ENCODE data around the gene SLC25A14. TPM values are rescaled to one million over a fixed set of nuclear protein-coding genes. Genes with fewer than 3 reads are reported as not detected.
"Not testable (repeated sequence)": the region's sequence is repeated elsewhere in the genome, so short reads cannot be mapped to it uniquely, and the experiment has no call there.

SLC25A14 gene, protein sequence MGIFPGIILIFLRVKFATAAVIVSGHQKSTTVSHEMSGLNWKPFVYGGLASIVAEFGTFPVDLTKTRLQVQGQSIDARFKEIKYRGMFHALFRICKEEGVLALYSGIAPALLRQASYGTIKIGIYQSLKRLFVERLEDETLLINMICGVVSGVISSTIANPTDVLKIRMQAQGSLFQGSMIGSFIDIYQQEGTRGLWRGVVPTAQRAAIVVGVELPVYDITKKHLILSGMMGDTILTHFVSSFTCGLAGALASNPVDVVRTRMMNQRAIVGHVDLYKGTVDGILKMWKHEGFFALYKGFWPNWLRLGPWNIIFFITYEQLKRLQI
- total RNA-seq = 10 to 100 TPM; 10.1 to 11.5 TPM

DNA sequence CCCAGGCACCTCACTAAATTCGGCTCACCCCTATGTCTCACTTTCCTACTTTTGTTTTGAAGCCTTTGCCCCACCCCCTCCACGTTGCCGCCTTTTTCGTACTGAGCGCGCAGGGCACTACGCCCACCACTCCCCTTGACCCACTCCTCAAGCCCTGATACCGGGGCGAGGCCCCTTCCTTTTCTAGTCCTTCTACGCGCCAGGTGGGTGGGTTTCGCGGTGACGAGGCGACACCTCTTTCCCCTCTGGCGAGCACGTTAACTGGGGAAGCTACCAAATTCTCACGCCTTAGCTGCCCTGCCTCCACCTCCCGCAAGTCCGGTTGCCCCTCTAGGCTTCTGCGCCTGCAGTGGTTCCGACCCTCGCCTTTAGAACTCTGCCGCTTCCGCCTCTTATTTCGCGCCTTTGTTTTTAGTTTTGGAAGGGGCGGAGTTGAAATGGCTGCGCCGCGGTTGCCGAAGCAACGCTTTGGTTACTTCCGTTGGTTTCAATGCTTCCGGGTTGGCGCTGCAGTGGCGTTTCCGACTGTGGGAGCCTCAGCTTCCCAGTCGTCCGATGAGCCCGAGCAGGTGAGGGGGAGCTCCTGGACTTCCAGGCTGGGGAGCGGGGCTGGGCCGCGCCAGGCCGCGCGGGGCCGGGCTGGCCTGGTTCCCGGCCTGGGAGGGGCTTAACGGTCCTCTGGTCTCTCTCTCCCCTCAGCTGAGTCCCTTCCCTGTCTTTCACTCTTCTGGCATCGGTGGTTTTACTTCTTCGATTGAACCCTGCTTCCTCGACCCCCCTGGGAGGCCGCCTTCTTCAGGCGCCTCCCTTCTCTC lies at the start of gene SLC25A14:
Gene SLC25A14 (plus strand): TSS at position 512 of the 815 bp plus-strand sequence. CDS start 360 bp downstream, outside the sequence.
- CTCF ChIA-PET = interaction anchor here (1.2 kb wide), 2 partner anchors 9 to 577 kb away, joined by 3 to 4 read pairs; no protein-coding TSS in a partner anchor
- Mint-ChIP-seq H3K4me1 (peaks cover 16% of the 10 kb centered on the region), H3K27me3 (no peaks in the 10 kb centered on the region), H3K27ac (peak within 1 kb of the TSS; percentile 94), H3K36me3 (no peaks in the 10 kb centered on the region), H3K4me3 (peak within 1 kb of the TSS; percentile 86), H3K9me3 (ENCODE audit: low read depth) (no peaks in the 10 kb centered on the region)
- DNase-seq (peak; percentile 83), ATAC-seq (peak; percentile 91)

DNA sequence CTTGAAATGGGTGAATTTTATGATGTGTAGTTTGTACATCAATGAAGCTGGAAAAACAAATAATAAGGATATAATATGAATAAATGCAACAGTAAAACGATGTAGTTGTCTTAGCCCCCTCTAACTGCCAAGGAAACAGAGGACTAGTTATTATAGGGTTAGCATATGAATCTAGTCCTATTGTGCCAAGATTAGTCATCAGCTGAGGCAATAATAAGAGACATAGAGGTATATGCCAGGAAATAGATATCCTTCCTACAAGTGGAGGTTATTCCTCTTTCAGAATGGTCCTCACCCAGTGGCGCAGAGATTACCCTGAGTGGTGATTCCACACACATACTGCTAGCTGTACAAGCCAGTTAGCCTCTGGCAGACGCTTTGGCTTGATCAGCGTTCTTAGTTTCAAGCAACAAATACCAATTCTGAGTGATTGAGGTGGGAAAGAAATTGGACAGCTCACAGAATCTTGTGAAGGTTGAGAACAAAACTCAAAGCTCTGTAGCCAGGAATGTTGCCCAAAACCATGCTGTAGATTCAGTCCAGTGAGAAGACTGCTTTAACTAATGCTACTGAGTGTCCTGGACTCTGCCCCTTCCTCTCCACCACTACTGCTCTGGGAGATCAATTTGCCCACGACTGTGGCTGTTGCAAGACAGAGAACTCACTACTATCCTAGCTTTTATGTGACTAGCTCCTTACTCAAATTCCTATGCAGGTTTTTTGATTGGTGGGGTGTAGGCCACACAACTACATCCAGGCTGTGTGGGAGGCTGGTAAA lies 44.0 kb upstream of the SLC25A14 start:
- DNase-seq = no peak
- Mint-ChIP-seq H3K9me3 (ENCODE audit: low read depth) (no peaks in the 10 kb centered on the region), H3K4me1 (no peaks in the 10 kb centered on the region), H3K36me3 (no peaks in the 10 kb centered on the region), H3K27me3 (no peaks in the 10 kb centered on the region), H3K27ac (no peak overlapping the region), H3K4me3 (no peak overlapping the region)
- no peak for ATAC-seq
- CTCF ChIA-PET = interaction anchor here (1.0 kb wide), 1 partner anchor 13 kb away, joined by 3 read pairs; no protein-coding TSS in a partner anchor

DNA sequence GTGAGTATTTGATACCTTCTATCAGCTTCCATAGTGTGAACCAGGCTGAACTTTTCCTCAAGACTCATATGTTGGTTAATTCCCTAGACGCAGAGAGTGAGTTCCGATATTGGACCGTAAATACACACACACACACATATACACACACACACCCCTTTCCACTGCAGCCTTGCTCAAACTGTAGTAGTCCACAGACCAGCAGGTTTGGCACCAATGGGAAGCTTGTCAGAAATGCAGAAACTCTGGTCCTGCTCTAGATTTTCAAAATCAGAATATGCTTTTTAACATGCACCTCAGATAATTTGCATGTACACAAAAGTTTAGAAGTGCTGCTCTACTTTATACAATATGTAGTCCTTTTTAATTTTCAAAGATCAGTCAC lies 43.4 kb upstream of the SLC25A14 start:
- Mint-ChIP-seq H3K27ac (no peak overlapping the region), H3K27me3 (no peaks in the 10 kb centered on the region), H3K9me3 (ENCODE audit: low read depth) (no peaks in the 10 kb centered on the region), H3K36me3 (no peaks in the 10 kb centered on the region), H3K4me3 (no peak overlapping the region), H3K4me1 (no peaks in the 10 kb centered on the region)
- DNase-seq (no peak), ATAC-seq (no peak)
- CTCF ChIA-PET = interaction anchor here (1.0 kb wide), 1 partner anchor 13 kb away, joined by 3 read pairs; no protein-coding TSS in a partner anchor

DNA sequence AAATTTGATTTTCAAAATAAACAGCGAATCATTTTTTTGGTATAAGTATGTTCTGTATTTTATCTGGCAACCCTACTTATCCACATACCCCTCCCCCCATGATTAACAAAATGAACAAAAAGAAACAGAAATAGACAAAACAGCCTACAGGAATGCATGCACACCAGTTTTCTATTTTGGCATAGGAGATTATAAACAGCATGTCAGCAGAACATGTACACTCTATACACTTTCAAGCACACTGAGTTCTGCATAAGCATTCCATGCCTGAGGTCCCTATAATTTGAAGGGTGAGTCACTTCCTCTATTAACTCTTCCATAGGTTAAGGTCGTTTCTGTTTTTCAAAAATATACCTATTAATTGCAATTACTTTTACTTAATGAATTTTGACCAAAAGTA lies 43.0 kb upstream of the SLC25A14 start:
- Mint-ChIP-seq H3K36me3 (no peaks in the 10 kb centered on the region), H3K4me3 (no peak overlapping the region), H3K27me3 (no peaks in the 10 kb centered on the region), H3K9me3 (ENCODE audit: low read depth) (no peaks in the 10 kb centered on the region), H3K27ac (no peak overlapping the region), H3K4me1 (no peaks in the 10 kb centered on the region)
- DNase-seq (no peak), ATAC-seq (no peak)
- CTCF ChIA-PET = no interaction called here

DNA sequence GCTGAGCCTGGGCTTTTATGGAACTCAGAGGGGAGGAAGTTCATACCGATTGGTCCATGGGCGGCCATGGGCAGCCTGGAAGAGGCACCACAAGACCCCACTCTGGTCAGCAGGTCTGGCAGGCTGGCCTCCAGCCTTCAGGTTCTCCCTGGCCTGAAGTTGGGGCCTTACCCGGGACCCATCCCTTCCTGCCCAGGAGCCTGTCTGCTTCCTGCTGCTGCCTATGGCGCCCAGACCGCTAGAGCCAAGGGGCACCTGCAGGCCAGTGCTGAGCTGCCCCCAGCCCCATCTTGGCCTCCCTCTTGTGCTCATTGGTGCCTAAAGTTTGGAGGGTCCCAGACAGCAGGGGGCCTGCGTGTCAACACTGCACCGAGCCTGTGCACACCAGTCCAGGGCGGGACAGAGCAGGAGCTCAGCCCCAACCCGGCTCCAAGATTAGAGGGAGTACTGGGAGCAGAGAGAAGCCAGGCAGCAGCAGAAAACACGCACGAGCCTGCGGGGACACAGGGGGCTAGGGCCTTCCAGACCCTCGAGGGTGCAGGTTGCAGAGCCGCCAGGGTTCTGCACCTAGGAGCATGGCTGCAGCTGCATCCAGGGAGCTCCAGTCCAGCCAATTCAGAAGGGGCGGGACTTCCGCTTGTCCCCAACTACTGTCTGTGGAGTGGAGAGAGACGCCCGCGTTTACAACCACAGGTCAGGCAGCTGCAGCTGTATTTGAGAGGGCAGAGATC lies 40.3 kb upstream of the SLC25A14 start:
- H3K27ac Mint-ChIP-seq = no peak overlapping the region
- ATAC-seq (no peak), DNase-seq (no peak)
- no peaks in the 10 kb centered on the region for H3K9me3 Mint-ChIP-seq (ENCODE audit: low read depth)
- H3K4me1 Mint-ChIP-seq = no peaks in the 10 kb centered on the region
- H3K27me3 Mint-ChIP-seq = no peaks in the 10 kb centered on the region
- no peak overlapping the region for H3K4me3 Mint-ChIP-seq
- H3K36me3 Mint-ChIP-seq = no peaks in the 10 kb centered on the region
- CTCF ChIA-PET = no interaction called here

DNA sequence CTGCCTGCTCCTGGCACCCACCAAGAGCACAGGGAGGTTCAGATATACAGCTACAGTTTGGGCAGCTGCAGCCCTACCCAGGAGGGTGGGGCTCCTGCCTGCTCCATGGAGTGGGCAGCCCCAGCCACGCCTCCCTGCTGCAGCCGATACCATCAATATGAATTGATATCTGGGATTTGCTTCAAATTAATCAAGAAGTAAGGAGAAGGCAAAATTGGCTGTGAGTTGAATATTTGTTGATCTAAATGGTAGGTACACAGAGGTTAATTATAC lies 39.8 kb upstream of the SLC25A14 start:
- Mint-ChIP-seq H3K4me3 (no peak overlapping the region), H3K27ac (no peak overlapping the region), H3K36me3 (no peaks in the 10 kb centered on the region), H3K27me3 (no peaks in the 10 kb centered on the region), H3K4me1 (no peaks in the 10 kb centered on the region), H3K9me3 (ENCODE audit: low read depth) (no peaks in the 10 kb centered on the region)
- CTCF ChIA-PET = no interaction called here
- ATAC-seq (no peak), DNase-seq (no peak)

DNA sequence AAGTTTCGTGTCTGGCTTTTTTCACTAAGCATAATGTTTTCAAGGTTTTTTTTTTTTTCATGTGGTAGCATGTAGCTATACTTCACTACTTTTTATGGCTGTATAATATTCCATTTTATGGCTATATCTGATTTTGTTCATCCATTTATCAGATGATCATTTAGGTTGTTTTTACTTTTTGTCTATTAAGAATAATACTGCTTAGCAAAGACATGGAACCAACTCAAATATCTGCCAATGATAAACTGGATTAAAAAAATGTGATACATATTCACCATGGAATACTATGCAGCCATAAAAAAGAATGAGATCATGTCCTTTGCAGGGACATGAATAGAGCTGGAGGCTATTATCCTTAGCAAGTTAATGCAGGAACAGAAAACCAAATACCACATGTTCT lies 38.3 kb upstream of the SLC25A14 start:
- DNase-seq (no peak), ATAC-seq (no peak)
- no peak overlapping the region for H3K4me3 Mint-ChIP-seq
- H3K36me3 Mint-ChIP-seq = no peaks in the 10 kb centered on the region
- no peaks in the 10 kb centered on the region for H3K4me1 Mint-ChIP-seq
- H3K27ac Mint-ChIP-seq = no peak overlapping the region
- no peaks in the 10 kb centered on the region for H3K9me3 Mint-ChIP-seq (ENCODE audit: low read depth)
- H3K27me3 Mint-ChIP-seq = no peaks in the 10 kb centered on the region
- CTCF ChIA-PET = no interaction called here

DNA sequence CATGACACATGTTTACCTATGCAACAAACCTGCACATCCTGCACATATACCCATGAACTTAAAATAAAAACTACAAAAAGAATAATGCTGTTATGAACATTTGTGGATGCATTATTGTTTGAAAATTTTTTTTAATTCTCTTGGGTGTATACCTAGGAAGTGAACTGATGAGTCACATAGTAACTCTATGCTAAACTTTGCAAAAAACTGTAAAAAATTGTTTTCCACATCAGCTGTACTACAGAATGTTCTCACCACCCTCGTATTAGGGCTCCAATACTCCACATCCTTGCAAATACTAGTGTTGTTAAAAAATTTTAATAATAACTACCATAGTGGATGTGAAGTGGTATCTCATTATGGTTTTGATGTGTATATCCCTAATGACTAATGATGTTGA lies 37.7 kb upstream of the SLC25A14 start:
- Mint-ChIP-seq H3K27ac (no peak overlapping the region), H3K27me3 (no peaks in the 10 kb centered on the region), H3K9me3 (ENCODE audit: low read depth) (no peaks in the 10 kb centered on the region), H3K36me3 (no peaks in the 10 kb centered on the region), H3K4me1 (no peaks in the 10 kb centered on the region), H3K4me3 (no peak overlapping the region)
- ATAC-seq (no peak), DNase-seq (no peak)
- CTCF ChIA-PET = no interaction called here

DNA sequence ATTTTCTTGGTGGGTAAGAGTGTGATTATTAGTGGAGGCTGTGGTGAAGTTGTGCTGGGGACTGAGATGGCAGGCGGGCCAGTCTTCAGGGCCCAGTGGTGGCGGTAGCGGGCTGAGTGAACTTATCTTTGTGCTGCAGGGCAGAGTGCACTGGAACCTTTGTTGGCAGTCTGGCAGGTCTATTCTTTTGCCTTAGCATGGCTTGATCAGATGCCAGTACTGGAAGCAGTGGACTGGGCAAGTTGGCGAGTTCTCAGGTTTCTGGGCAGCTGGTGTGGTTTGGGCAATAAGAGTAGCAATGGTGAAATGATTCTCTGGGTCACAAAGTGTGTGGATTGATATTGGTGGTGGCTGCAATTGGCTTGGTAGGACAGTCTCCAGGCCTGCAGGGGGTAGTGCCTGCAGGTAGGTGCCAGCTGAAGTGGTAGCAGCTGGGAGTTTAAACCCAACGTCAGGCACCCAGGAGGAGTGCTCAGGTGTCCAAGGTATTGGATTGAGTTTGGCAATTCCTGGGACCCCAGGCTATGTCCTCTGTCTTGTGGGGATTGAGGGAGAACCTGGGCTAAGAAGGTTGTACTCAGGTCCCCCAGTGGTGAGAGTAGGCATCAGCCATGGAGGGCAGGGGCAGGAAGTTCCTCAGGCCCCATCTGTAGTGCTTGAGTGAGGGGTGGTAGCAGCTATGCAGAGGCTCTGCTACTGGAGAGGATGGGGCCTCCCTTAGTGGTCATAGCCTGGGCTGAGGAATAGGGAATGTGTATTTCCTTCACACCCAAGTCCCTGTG lies 34.9 kb upstream of the SLC25A14 start:
- Mint-ChIP-seq H3K4me3 (no peak overlapping the region), H3K4me1 (no peaks in the 10 kb centered on the region), H3K9me3 (ENCODE audit: low read depth) (no peaks in the 10 kb centered on the region), H3K27me3 (no peaks in the 10 kb centered on the region), H3K27ac (no peak overlapping the region), H3K36me3 (no peaks in the 10 kb centered on the region)
- no peak for ATAC-seq
- CTCF ChIA-PET = no interaction called here
- DNase-seq = no peak

DNA sequence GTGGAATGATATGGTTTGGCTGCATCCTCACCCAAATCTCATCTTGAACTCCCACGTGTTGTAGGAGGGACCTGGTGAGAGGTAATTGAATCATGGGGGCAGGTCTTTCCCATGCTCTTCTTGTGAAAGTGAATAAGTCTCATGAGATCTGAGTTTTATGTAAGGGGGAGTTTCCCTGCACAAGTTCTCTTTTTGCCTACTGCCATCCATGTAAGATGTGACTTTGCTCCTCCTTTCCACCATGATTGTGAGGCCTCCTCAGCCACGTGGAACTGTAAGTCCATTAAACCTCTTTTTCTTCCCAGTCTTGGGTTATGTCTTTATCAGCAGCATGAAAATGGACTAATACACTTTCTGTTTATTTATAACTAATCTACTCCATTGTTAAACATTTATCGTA lies 19.8 kb upstream of the SLC25A14 start:
- H3K9me3 Mint-ChIP-seq (ENCODE audit: low read depth); H3K36me3 Mint-ChIP-seq; H3K4me3 Mint-ChIP-seq; H3K4me1 Mint-ChIP-seq; CTCF ChIA-PET; ATAC-seq; H3K27ac Mint-ChIP-seq; DNase-seq: not testable (repeated sequence)
- H3K27me3 Mint-ChIP-seq = peaks cover 18% of the 10 kb centered on the region

DNA sequence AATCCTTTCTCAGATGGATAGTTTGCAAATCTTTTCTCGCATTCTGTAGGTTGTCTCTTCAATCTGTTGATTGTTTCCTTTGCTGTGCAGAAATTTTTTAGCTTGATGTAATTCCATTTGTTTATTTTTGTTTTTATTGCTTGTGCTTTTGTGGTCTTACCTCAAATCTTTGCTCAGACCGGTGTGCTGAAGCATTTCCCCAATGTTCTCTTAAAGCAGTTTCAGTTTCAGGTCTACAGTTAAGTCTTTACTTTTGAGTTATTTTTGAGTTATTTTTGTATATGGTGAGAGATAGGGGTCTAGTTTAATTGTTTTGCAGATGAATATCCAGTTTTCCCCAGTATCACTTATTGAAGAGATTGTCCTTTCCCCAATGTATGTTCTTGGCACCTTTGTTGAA lies 18.2 kb upstream of the SLC25A14 start:
- CTCF ChIA-PET = no interaction called here
- DNase-seq = no peak
- H3K4me3 Mint-ChIP-seq = no peak overlapping the region
- H3K27me3 Mint-ChIP-seq = peaks cover 21% of the 10 kb centered on the region
- H3K27ac Mint-ChIP-seq = no peak overlapping the region
- peaks cover 4% of the 10 kb centered on the region for H3K36me3 Mint-ChIP-seq
- H3K4me1 Mint-ChIP-seq = peaks cover 8% of the 10 kb centered on the region
- H3K9me3 Mint-ChIP-seq (ENCODE audit: low read depth) = peaks cover 3% of the 10 kb centered on the region
- ATAC-seq = no peak

DNA sequence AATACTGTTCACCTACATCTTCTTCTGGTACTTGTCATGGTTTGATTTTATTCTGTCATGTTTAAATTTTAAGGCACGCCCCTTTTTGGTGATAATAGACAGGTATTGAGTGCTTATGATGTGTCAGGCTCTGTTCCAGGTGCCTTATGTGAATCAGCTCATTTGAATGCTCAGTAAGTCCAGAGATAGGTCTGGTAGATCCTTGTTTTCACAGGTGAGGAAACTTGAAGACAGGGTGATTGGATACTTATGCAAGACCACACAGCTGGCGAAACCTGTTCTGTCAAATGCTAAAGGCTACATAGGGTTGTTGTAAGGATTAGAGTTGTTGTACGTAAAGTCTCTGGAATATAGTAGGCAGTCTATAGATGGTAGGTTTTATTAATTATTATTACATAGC lies 9.6 kb upstream of the SLC25A14 start:
- Mint-ChIP-seq H3K4me1 (no peaks in the 10 kb centered on the region), H3K36me3 (no peaks in the 10 kb centered on the region), H3K27me3 (peaks cover 24% of the 10 kb centered on the region), H3K9me3 (ENCODE audit: low read depth) (no peaks in the 10 kb centered on the region), H3K4me3 (no peak overlapping the region), H3K27ac (no peak overlapping the region)
- DNase-seq (no peak), ATAC-seq (no peak)
- CTCF ChIA-PET = interaction anchor here (0.6 to 1.7 kb wide), 5 partner anchors 9 to 587 kb away, joined by 3 to 8 read pairs (median 3); partner anchors contain the start of gene SLC25A14
